GM23338 (cell line): ENCODE data around the gene C1orf210.

Experiments
- CREB1 ChIP-seq: fragments of 250-450 bp; sonication (Bioruptor Pico); IDR thresholded peaks from 2 replicates; pipeline ENCODE4 v1.5.0; 2020; ENCODE audit warnings: low read depth, mild to moderate bottlenecking, moderate library complexity
- EZH2phosphoT487 ChIP-seq: fragments of 200-600 bp; sonication (generic); IDR thresholded peaks from one replicate; pipeline ENCODE4 v1.8.1; 2018; ENCODE audit warnings: antibody characterized with exemption; ENCODE audit not compliant: unreplicated experiment
- JUNB ChIP-seq: IDR thresholded peaks from one replicate; pipeline ENCODE4 v1.6.1; 2016; ENCODE audit warnings: antibody characterized with exemption; ENCODE audit not compliant: unreplicated experiment
- POLR2AphosphoS5 ChIP-seq: IDR thresholded peaks from 2 replicates; pipeline ENCODE4 v1.6.1; 2016; ENCODE audit warnings: antibody characterized with exemption, low read depth
- STAT1 ChIP-seq: IDR thresholded peaks from one replicate; pipeline ENCODE4 v1.6.1; 2016; ENCODE audit warnings: antibody characterized with exemption; ENCODE audit not compliant: unreplicated experiment
- TF ChIP-seq, protein P1 (sequence below), 2 experiments: fragments of 200-600 bp in 1 of 2; sonication (generic) in 1 of 2; conservative IDR thresholded peaks; 2 replicates each; pipeline versions ENCODE4 v1.5.1 to v1.6.1; 2016 to 2017; ENCODE audit warnings: antibody characterized with exemption in 2 of 2, low read depth in 2 of 2, mild to moderate bottlenecking in 2 of 2, moderate library complexity in 1 of 2
- TF ChIP-seq, protein P2 (sequence below): IDR thresholded peaks from one replicate; pipeline ENCODE4 v1.6.1; 2018; ENCODE audit warnings: antibody characterized with exemption; ENCODE audit not compliant: unreplicated experiment

DNA sequence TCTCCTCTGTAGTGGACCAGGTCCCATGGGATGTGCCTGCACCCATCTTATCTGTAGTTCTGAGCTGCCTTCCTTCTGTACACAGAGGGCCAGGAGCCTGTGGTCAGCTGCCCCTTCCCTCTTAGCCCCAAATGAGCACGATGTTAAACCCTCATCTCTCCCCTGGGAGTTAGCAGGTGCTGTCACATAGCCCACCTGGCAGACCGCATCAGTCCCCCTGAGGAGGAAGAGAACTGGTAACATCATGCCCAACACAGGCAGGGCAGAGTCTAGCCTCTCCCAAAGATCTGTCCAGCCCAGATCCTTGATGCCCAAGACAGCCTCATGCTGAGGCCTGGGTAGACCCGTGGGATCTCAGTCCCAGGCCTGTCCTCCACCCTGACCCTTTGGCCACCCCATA, 20.1 kb upstream of the C1orf210 start:
- TF ChIP-seq, protein P1, sequence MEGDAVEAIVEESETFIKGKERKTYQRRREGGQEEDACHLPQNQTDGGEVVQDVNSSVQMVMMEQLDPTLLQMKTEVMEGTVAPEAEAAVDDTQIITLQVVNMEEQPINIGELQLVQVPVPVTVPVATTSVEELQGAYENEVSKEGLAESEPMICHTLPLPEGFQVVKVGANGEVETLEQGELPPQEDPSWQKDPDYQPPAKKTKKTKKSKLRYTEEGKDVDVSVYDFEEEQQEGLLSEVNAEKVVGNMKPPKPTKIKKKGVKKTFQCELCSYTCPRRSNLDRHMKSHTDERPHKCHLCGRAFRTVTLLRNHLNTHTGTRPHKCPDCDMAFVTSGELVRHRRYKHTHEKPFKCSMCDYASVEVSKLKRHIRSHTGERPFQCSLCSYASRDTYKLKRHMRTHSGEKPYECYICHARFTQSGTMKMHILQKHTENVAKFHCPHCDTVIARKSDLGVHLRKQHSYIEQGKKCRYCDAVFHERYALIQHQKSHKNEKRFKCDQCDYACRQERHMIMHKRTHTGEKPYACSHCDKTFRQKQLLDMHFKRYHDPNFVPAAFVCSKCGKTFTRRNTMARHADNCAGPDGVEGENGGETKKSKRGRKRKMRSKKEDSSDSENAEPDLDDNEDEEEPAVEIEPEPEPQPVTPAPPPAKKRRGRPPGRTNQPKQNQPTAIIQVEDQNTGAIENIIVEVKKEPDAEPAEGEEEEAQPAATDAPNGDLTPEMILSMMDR (conservative IDR thresholded peaks at IDR 0.05; ENCODE audit: low read depth in 2 of 2) = no peak
- TF ChIP-seq EZH2phosphoT487 (no peak), POLR2AphosphoS5 (no peak), JUNB (no peak), STAT1 (no peak), CREB1 (CRISPR knock-in tag) (no peak)
- TF ChIP-seq, protein P2, sequence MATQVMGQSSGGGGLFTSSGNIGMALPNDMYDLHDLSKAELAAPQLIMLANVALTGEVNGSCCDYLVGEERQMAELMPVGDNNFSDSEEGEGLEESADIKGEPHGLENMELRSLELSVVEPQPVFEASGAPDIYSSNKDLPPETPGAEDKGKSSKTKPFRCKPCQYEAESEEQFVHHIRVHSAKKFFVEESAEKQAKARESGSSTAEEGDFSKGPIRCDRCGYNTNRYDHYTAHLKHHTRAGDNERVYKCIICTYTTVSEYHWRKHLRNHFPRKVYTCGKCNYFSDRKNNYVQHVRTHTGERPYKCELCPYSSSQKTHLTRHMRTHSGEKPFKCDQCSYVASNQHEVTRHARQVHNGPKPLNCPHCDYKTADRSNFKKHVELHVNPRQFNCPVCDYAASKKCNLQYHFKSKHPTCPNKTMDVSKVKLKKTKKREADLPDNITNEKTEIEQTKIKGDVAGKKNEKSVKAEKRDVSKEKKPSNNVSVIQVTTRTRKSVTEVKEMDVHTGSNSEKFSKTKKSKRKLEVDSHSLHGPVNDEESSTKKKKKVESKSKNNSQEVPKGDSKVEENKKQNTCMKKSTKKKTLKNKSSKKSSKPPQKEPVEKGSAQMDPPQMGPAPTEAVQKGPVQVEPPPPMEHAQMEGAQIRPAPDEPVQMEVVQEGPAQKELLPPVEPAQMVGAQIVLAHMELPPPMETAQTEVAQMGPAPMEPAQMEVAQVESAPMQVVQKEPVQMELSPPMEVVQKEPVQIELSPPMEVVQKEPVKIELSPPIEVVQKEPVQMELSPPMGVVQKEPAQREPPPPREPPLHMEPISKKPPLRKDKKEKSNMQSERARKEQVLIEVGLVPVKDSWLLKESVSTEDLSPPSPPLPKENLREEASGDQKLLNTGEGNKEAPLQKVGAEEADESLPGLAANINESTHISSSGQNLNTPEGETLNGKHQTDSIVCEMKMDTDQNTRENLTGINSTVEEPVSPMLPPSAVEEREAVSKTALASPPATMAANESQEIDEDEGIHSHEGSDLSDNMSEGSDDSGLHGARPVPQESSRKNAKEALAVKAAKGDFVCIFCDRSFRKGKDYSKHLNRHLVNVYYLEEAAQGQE = no peak
